A673 (cell line): ENCODE measurements around the gene KLK5.

Experiments used
- CTCF ChIP-seq: fragments of 300-800, 200-600 bp; sonication (generic); conservative IDR thresholded peaks from 2 replicates; pipeline ENCODE4 v1.5.1; 2017; ENCODE audit warnings: low read depth, mild to moderate bottlenecking, antibody characterized with exemption, low read length, moderate library complexity, mixed read lengths
- EZH2 ChIP-seq: fragments of 200-600 bp; sonication (generic); IDR thresholded peaks from 2 replicates; pipeline ENCODE4 v1.6.1; 2017; ENCODE audit warnings: borderline replicate concordance, low read depth, mild to moderate bottlenecking, mixed read lengths, antibody characterized with exemption, low read length; ENCODE audit not compliant: poor library complexity, severe bottlenecking

DNA sequence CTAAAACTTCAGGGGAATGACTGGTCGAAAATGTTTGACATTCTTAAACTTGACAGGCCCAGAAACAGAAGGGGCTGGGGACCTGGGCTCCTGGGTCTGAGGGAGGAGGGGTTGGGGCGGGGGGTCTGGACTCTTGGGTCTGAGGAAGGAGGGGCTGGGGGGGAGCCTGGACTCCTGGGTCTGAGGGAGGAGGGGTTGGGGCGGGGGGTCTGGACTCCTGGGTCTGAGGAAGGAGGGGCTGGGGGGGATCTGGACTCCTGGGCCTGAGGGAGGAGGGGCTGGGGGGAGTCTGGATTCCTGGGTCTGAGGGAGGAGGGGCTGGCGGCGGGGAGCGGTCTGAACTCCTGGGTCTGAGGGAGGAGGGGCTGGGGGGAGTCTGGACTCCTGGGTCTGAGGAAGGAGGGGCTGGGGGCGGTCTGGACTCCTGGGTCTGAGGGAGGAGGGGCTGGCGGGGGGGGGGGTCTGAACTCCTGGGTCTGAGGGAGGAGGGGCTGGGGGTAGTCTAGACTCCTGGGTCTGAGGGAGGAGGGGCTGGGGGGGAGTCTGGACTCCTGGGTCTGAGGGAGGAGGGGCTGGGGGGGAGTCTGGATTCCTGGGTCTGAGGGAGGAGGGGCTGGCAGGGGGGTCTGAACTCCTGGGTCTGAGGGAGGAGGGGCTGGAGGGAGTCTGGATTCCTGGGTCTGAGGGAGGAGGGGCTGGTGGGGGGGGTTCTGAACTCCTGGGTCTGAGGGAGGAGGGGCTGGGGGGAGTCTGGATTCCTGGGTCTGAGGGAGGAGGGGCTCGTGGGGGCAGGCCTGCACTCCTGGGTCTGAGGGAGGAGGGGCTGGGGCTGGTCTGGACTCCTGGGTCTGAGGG lies 22.1 kb upstream of the KLK5 start:
- no peak for TF ChIP-seq CTCF
- no peak for TF ChIP-seq EZH2
